Upper lobe of left lung (tissue), 6 donors: ENCODE results near the gene PRPF8. TPM values are rescaled to one million over a fixed set of nuclear protein-coding genes. Genes with fewer than 3 reads are reported as not detected.

ENCODE experiments used
- ATAC-seq, 2 donors: fragments of 200-7000 bp; cut with Tn5 transposase; one replicate each; pipeline ENCODE4 v1.9.1; 2022; ENCODE audit warnings: mild to moderate bottlenecking in 2 of 2, moderate library complexity in 2 of 2; ENCODE audit not compliant: low FRiP score in 2 of 2
- DNase-seq, 2 donors: peaks; one replicate each; pipeline ENCODE4 v3.0.0-alpha.2; 2019 to 2020
- H3K27ac ChIP-seq, 4 donors: fragments of 200-600 bp; sonication (generic); one replicate each; pipeline ENCODE4 v1.5.1; 2016 to 2019
- H3K27me3 ChIP-seq, 4 donors: fragments of 200-600 bp; sonication (generic); one replicate each; pipeline ENCODE4 v1.5.1; 2017 to 2019
- H3K36me3 ChIP-seq, 4 donors: fragments of 200-600 bp; sonication (generic); one replicate each; pipeline ENCODE4 v1.5.1; 2016 to 2019
- H3K4me1 ChIP-seq, 4 donors: fragments of 200-600 bp; sonication (generic); one replicate each; pipeline ENCODE4 v1.5.1; 2018 to 2019
- H3K4me3 ChIP-seq, 4 donors: fragments of 200-600 bp; sonication (generic); one replicate each; pipeline ENCODE4 v1.5.1; 2017 to 2019; ENCODE audit warnings: mild to moderate bottlenecking in 2 of 4, moderate library complexity in 1 of 4
- H3K9me3 ChIP-seq, 4 donors: fragments of 200-600 bp; sonication (generic); one replicate each; pipeline ENCODE4 v1.5.1; 2018 to 2019
- EP300 ChIP-seq, 4 donors: sonication (generic); formaldehyde crosslinking; IDR thresholded peaks; one replicate each; pipeline ENCODE4 v1.5.1; 2017; ENCODE audit warnings: antibody characterized with exemption in 4 of 4, control low read depth in 2 of 4
- POLR2A ChIP-seq, 4 donors: fragments of 450-650 bp; IDR thresholded peaks; one replicate each; pipeline ENCODE4 v1.5.1; 2016 to 2017; ENCODE audit warnings: antibody characterized with exemption in 4 of 4, mild to moderate bottlenecking in 2 of 4
- POLR2AphosphoS5 ChIP-seq, 2 donors: sonication (generic); formaldehyde crosslinking; IDR thresholded peaks; one replicate each; pipeline ENCODE4 v1.5.1; 2017; ENCODE audit warnings: antibody characterized with exemption in 2 of 2
- WGBS, 2 donors: methylation state at CpG; one replicate each; pipeline ENCODE4 v1.1.5; 2017 to 2018; 5-methylcytosine and 5-hydroxymethylcytosine counted together
- total RNA-seq, 6 donors: library from RNA; depleted of rRNA in 4 of 6; stranded (reverse); fragments of >200 nt in 4 of 6; gene quantifications; one replicate each; pipeline versions ENCODE4 v1.1.0 to v1.2.1, GENCODE V29; 2016 to 2021
- TF ChIP-seq, protein P1 (sequence below), 6 experiments: fragments of 450-650 bp in 4 of 6; fragments of 200-600 bp in 2 of 6; sonication (generic) in 2 of 6; IDR thresholded peaks; one replicate each; pipeline ENCODE4 v1.5.1; 2016 to 2019; ENCODE audit warnings: antibody characterized with exemption in 6 of 6
- donor health status: DM: no; HTN: no; CAD: no; lungs with moderate emphysema.
- donor health status: DM: no; HTN: yes; CAD: no; lungs with severe emphysema.

The PRPF8 gene
- 100 to 1,000 TPM; 173 to 283 (median 220) TPM for total RNA-seq

- DNase-seq: peak; percentile 96 to 98
- Histone ChIP-seq H3K27me3 (no peaks in the 10 kb centered on the region), H3K9me3 (no peaks in the 10 kb centered on the region), H3K4me1 (peaks cover 16 to 31% (median 19%) of the 10 kb centered on the region in 4 donors), H3K4me3 (peak within 1 kb of the TSS; percentile 70 to 93 (median 80)), H3K27ac (peak within 1 kb of the TSS; percentile 89 to 97 (median 94)), H3K36me3 (peaks cover 27 to 41% (median 35%) of the 10 kb centered on the region in 4 donors)
- TF ChIP-seq EP300 (IDR thresholded peaks at IDR 0.05) (peak in 1 of 4 donors; percentile 68), POLR2A (IDR thresholded peaks at IDR 0.05) (peak in 3 of 4 donors; percentile 90 to 98 (median 92)), POLR2AphosphoS5 (IDR thresholded peaks at IDR 0.05) (peak; percentile 99)
- TF ChIP-seq, protein P1, sequence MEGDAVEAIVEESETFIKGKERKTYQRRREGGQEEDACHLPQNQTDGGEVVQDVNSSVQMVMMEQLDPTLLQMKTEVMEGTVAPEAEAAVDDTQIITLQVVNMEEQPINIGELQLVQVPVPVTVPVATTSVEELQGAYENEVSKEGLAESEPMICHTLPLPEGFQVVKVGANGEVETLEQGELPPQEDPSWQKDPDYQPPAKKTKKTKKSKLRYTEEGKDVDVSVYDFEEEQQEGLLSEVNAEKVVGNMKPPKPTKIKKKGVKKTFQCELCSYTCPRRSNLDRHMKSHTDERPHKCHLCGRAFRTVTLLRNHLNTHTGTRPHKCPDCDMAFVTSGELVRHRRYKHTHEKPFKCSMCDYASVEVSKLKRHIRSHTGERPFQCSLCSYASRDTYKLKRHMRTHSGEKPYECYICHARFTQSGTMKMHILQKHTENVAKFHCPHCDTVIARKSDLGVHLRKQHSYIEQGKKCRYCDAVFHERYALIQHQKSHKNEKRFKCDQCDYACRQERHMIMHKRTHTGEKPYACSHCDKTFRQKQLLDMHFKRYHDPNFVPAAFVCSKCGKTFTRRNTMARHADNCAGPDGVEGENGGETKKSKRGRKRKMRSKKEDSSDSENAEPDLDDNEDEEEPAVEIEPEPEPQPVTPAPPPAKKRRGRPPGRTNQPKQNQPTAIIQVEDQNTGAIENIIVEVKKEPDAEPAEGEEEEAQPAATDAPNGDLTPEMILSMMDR (IDR thresholded peaks at IDR 0.05): peak in 2 of 6 experiments; percentile 14 to 22
- WGBS, 2 donors: 0 to 1% methylated on average over 41 to 54 of the region's 72 CpGs
- peak; percentile 100 for ATAC-seq
Observed at GRCh38 chr17:1684378-1685189, at the start of gene PRPF8. TSS of gene PRPF8 (minus strand) at chr17:1684867. CDS start at chr17:1684571, 296 bp downstream.

DNA sequence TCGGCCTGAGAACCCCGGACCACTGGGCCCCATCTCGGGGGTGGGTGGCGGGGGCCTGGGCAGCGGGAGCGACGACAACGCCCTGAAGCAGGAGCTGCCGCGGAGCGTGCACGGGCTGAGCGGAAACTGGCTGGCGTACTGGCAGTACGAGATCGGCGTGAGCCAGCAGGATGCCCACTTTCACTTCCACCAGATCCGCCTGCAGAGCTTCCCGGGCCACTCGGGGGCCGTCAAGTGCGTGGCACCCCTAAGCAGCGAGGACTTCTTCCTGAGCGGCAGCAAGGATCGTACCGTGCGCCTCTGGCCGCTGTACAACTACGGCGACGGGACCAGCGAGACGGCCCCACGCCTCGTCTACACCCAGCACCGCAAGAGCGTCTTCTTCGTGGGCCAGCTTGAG, 49.1 kb upstream of the PRPF8 start:
- no peak for TF ChIP-seq EP300 (IDR thresholded peaks at IDR 0.05)
- no peak for TF ChIP-seq POLR2AphosphoS5 (IDR thresholded peaks at IDR 0.05)
- TF ChIP-seq POLR2A (IDR thresholded peaks at IDR 0.05): no peak
- TF ChIP-seq, protein P1 (IDR thresholded peaks at IDR 0.05): no peak
- Histone ChIP-seq H3K36me3 (peaks cover 15 to 72% (median 60%) of the 10 kb centered on the region in 4 donors), H3K27ac (no peak overlapping the region), H3K4me3 (no peak overlapping the region), H3K27me3 (no peaks in the 10 kb centered on the region), H3K4me1 (peaks cover 12 to 51% (median 42%) of the 10 kb centered on the region in 4 donors), H3K9me3 (no peaks in the 10 kb centered on the region)
- no peak for ATAC-seq
- peak in 1 of 2 donors; percentile 83 for DNase-seq
- 93 to 94% methylated on average over 8 to 33 of the region's 38 CpGs for WGBS, 2 donors

DNA sequence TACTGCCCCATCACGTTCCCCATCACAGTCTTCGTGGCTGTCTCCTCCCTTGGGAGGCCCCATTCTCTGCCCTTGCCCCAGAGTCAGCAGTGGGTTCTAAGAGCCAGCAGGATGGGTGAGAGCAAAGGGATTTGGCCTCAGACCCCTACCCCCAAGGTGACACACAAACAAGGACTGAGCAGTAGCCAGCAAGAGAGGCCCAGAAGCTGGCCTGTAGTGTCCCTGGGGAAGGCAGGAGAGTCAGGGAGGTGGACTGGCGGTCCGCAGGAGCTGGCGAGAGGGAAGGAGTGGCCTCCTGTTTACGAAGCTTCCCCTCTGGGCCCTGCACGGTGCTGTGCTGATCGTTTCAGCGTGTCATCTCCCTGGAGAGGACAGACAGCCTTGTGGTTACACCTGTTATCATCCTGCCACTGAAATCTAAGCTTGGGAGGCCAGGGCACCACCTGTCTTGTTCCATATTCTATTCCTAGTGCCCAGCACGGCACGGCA, 48.2 kb upstream of the PRPF8 start:
- ATAC-seq: no peak
- no peak overlapping the region for H3K27ac ChIP-seq
- H3K4me1 ChIP-seq: peaks cover 12 to 53% (median 47%) of the 10 kb centered on the region in 4 donors
- H3K9me3 ChIP-seq: no peaks in the 10 kb centered on the region
- no peaks in the 10 kb centered on the region for H3K27me3 ChIP-seq
- peaks cover 19 to 73% (median 65%) of the 10 kb centered on the region in 4 donors for H3K36me3 ChIP-seq
- DNase-seq: no peak
- WGBS, 2 donors: 81 to 85% methylated on average over 9 to 11 of the region's 11 CpGs
- no peak overlapping the region for H3K4me3 ChIP-seq
- TF ChIP-seq, protein P1 (IDR thresholded peaks at IDR 0.05): no peak
- TF ChIP-seq POLR2A (IDR thresholded peaks at IDR 0.05) (no peak), POLR2AphosphoS5 (IDR thresholded peaks at IDR 0.05) (no peak), EP300 (IDR thresholded peaks at IDR 0.05) (no peak)

DNA sequence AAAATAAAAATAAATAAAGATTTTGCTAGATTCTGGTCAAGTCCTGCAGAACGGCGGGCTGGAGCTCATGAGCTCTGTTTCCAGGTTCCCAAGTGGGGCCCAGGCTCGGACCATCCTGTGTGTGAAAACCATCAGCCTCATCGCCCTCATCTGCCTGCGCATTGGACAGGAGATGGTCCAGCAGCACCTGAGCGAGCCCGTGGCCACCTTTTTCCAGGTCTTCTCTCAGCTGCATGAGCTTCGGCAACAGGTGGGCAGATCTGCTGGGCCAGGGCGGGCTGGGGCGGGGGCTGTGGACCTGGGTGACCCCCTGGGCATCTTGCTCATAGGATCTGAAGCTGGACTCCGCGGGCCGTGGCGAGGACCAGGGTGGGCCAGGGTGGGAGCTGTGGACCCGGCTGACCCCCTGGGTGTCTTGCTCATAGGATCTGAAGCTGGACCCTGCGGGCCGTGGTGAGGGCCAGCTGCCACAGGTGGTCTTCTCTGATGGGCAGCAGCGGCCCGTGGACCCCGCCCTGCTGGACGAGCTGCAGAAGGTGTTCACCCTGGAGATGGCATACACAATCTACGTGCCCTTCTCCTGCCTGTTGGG, 47.7 kb upstream of the PRPF8 start:
- H3K27ac ChIP-seq: no peak overlapping the region
- peaks cover 19 to 73% (median 65%) of the 10 kb centered on the region in 4 donors for H3K36me3 ChIP-seq
- H3K9me3 ChIP-seq: no peaks in the 10 kb centered on the region
- H3K4me1 ChIP-seq: peaks cover 11 to 53% (median 46%) of the 10 kb centered on the region in 4 donors
- 96 to 98% methylated on average over 7 to 22 of the region's 22 CpGs for WGBS, 2 donors
- TF ChIP-seq EP300 (IDR thresholded peaks at IDR 0.05) (no peak), POLR2A (IDR thresholded peaks at IDR 0.05) (no peak), POLR2AphosphoS5 (IDR thresholded peaks at IDR 0.05) (no peak)
- TF ChIP-seq, protein P1 (IDR thresholded peaks at IDR 0.05): no peak
- no peak overlapping the region for H3K4me3 ChIP-seq
- ATAC-seq (no peak), DNase-seq (peak in 1 of 2 donors; percentile 82)
- H3K27me3 ChIP-seq: no peaks in the 10 kb centered on the region
